Osteoblast (primary cell): ENCODE data around the gene SYNGR4. TPM values are rescaled to one million over a fixed set of nuclear protein-coding genes. Genes with fewer than 3 reads are reported as not detected.

Experiments used
- DNase-seq: peaks from one replicate; pipeline ENCODE4 v3.0.0; 2011; ENCODE audit warnings: low spot score, mixed read lengths; ENCODE audit not compliant: insufficient read length; ENCODE audit errors: missing footprints
- H2AFZ ChIP-seq: 2 replicates; pipeline ENCODE4 v1.6.0; 2011; ENCODE audit warnings: mild to moderate bottlenecking, low read length
- H3K27ac ChIP-seq: 2 replicates; pipeline ENCODE4 v1.5.1; 2011; ENCODE audit warnings: mild to moderate bottlenecking, low read depth, low read length, moderate library complexity
- H3K27me3 ChIP-seq: 2 replicates; pipeline ENCODE4 v1.6.0; 2012; ENCODE audit warnings: mild to moderate bottlenecking, control low read depth, inconsistent platforms, low read length, moderate library complexity; ENCODE audit not compliant: insufficient read depth
- H3K36me3 ChIP-seq: 2 replicates; pipeline ENCODE4 v1.5.1; 2011; ENCODE audit warnings: mild to moderate bottlenecking, low read length, control low read depth, moderate library complexity; ENCODE audit not compliant: insufficient read depth
- H3K4me1 ChIP-seq: 2 replicates; pipeline ENCODE4 v1.5.1; 2011; ENCODE audit warnings: mild to moderate bottlenecking, low read length, control low read depth, moderate library complexity; ENCODE audit not compliant: insufficient read depth
- H3K4me2 ChIP-seq: 2 replicates; pipeline ENCODE4 v1.6.0; 2011; ENCODE audit warnings: mild to moderate bottlenecking, low read length; ENCODE audit not compliant: insufficient read depth
- H3K4me3 ChIP-seq: fragments of 200-600 bp; sonication (generic); 3 replicates; pipeline ENCODE4 v1.5.1; 2012; ENCODE audit warnings: mild to moderate bottlenecking, low read length, inconsistent platforms; ENCODE audit not compliant: insufficient read depth
- H3K79me2 ChIP-seq: 2 replicates; pipeline ENCODE4 v1.6.0; 2012; ENCODE audit warnings: mild to moderate bottlenecking, low read length, control low read depth, inconsistent platforms; ENCODE audit not compliant: insufficient read depth
- H3K9me3 ChIP-seq: 2 replicates; pipeline ENCODE4 v1.5.1; 2011; ENCODE audit warnings: low read depth, low read length, control low read depth
- H4K20me1 ChIP-seq: 2 replicates; pipeline ENCODE4 v1.6.0; 2012; ENCODE audit warnings: mild to moderate bottlenecking, low read length, control low read depth; ENCODE audit not compliant: insufficient read depth
- CTCF ChIP-seq: IDR thresholded peaks from 2 replicates; pipeline ENCODE4 v1.5.1; 2011; ENCODE audit warnings: mild to moderate bottlenecking, low read depth, low read length, moderate library complexity; ENCODE audit errors: extremely low read depth
- total RNA-seq: library from RNA; depleted of rRNA; stranded (reverse); fragments of >200 nt; gene quantifications from 2 replicates; pipeline ENCODE4 v1.2.3, GENCODE V29; 2012

Gene SYNGR4
- total RNA-seq, 1 donor: not detected

GRCh38 chr19:48381178-48381950 lies 17.2 kb downstream of the SYNGR4 start:
- no peak overlapping the region for H3K27ac ChIP-seq
- no peaks in the 10 kb centered on the region for H3K27me3 ChIP-seq
- no peaks in the 10 kb centered on the region for H3K9me3 ChIP-seq
- peaks cover 26% of the 10 kb centered on the region for H4K20me1 ChIP-seq
- H3K36me3 ChIP-seq: peaks cover 50% of the 10 kb centered on the region
- peak; percentile 60 for DNase-seq
- H3K4me3 ChIP-seq: no peak overlapping the region
- no peak for TF ChIP-seq CTCF
- H3K79me2 ChIP-seq: no peaks in the 10 kb centered on the region
- H3K4me1 ChIP-seq: no peaks in the 10 kb centered on the region
- no peak overlapping the region for H2AFZ ChIP-seq
- no peak overlapping the region for H3K4me2 ChIP-seq

GRCh38 chr19:48382286-48382685 lies 18.1 kb downstream of the SYNGR4 start:
- no peak overlapping the region for H2AFZ ChIP-seq
- peaks cover 4% of the 10 kb centered on the region for H3K79me2 ChIP-seq
- no peak for DNase-seq
- no peaks in the 10 kb centered on the region for H3K4me1 ChIP-seq
- H3K27ac ChIP-seq: no peak overlapping the region
- H3K4me2 ChIP-seq: no peak overlapping the region
- H3K27me3 ChIP-seq: no peaks in the 10 kb centered on the region
- no peaks in the 10 kb centered on the region for H3K9me3 ChIP-seq
- no peak overlapping the region for H3K4me3 ChIP-seq
- peaks cover 29% of the 10 kb centered on the region for H4K20me1 ChIP-seq
- TF ChIP-seq CTCF: no peak
- peaks cover 59% of the 10 kb centered on the region for H3K36me3 ChIP-seq

- Histone ChIP-seq H2AFZ (no peak overlapping the region), H3K4me2 (no peak overlapping the region), H4K20me1 (peaks cover 46% of the 10 kb centered on the region), H3K9me3 (no peaks in the 10 kb centered on the region), H3K4me1 (peaks cover 4% of the 10 kb centered on the region), H3K36me3 (peaks cover 80% of the 10 kb centered on the region), H3K79me2 (peaks cover 35% of the 10 kb centered on the region), H3K4me3 (no peak overlapping the region), H3K27ac (no peak overlapping the region), H3K27me3 (no peaks in the 10 kb centered on the region)
- DNase-seq: no peak
- TF ChIP-seq CTCF: no peak
Observed at GRCh38 chr19:48385461-48386087, 21.4 kb downstream of the SYNGR4 start.

GRCh38 chr19:48386981-48387380 lies 22.8 kb downstream of the SYNGR4 start:
- Histone ChIP-seq H4K20me1 (peaks cover 46% of the 10 kb centered on the region), H3K4me2 (no peak overlapping the region), H3K27ac (no peak overlapping the region), H3K4me1 (peaks cover 4% of the 10 kb centered on the region), H3K4me3 (no peak overlapping the region), H3K36me3 (peaks cover 71% of the 10 kb centered on the region), H3K9me3 (no peaks in the 10 kb centered on the region), H3K79me2 (peaks cover 43% of the 10 kb centered on the region), H2AFZ (no peak overlapping the region), H3K27me3 (no peaks in the 10 kb centered on the region)
- TF ChIP-seq CTCF: no peak
- no peak for DNase-seq
